ENCODE measurements around the gene ATP23. TPM values are rescaled to one million over a fixed set of nuclear protein-coding genes. Genes with fewer than 3 reads are reported as not detected.

Gene ATP23
- polyA plus RNA-seq, 1 donor (not counting 4 experiments of a cell fraction or from before 2014, with no cell fraction given), result 12.2 TPM

DNA sequence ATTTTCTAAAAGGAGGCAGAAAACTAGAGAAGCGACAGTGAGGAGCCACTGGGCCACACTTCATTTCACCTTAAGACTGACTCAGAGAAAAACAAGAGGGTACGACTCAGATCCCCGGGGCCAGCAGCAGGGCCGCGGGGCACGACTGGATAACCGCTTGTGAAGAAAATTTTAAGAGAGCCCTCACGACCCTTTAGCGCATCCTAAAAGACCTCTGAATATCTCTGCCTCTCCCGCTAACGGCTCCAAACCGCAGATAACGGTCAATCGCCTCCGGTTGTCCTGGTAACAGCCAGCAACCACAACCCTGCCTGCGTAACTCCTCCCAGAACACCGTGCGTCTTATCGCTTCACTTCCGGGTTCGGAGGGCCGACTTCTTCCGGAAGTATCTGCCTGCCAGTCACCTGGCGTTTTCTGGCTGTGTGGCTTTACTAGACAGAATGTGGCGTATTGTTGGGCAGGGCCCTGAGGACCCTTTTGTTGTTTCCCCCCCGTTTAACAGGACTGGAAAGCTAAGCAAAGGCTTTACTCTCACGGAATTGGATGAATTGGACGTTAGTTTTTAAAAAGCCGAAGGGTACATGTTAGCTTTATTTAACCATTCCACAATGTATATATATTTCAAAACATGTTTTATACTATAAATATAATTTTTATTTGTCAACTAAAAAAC is 5.4 kb upstream of the ATP23 start:
- no peaks in the 10 kb centered on the region for H3K79me2 ChIP-seq (ENCODE audit: control insufficient read depth, insufficient read depth, low read length)
- FAIRE-seq (peak; percentile 85), DNase-seq (ENCODE audit: low read depth, low spot score) (peak; percentile 21)
- H3K9ac ChIP-seq (ENCODE audit: control insufficient read depth, extremely low read depth, insufficient read depth, low read length), result peak overlapping the region; percentile 67
- peak overlapping the region; percentile 53 for H3K27ac ChIP-seq (ENCODE audit: control insufficient read depth, insufficient read depth, low read length)
- H3K4me2 ChIP-seq (ENCODE audit: control insufficient read depth, extremely low read depth, insufficient read depth, low read depth, low read length), result peak overlapping the region; percentile 69
- peaks cover 10% of the 10 kb centered on the region for H3K4me1 ChIP-seq (ENCODE audit: control insufficient read depth, extremely low read depth, insufficient read depth, low read length)
- TF ChIP-seq, protein P1, sequence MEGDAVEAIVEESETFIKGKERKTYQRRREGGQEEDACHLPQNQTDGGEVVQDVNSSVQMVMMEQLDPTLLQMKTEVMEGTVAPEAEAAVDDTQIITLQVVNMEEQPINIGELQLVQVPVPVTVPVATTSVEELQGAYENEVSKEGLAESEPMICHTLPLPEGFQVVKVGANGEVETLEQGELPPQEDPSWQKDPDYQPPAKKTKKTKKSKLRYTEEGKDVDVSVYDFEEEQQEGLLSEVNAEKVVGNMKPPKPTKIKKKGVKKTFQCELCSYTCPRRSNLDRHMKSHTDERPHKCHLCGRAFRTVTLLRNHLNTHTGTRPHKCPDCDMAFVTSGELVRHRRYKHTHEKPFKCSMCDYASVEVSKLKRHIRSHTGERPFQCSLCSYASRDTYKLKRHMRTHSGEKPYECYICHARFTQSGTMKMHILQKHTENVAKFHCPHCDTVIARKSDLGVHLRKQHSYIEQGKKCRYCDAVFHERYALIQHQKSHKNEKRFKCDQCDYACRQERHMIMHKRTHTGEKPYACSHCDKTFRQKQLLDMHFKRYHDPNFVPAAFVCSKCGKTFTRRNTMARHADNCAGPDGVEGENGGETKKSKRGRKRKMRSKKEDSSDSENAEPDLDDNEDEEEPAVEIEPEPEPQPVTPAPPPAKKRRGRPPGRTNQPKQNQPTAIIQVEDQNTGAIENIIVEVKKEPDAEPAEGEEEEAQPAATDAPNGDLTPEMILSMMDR (optimal IDR thresholded peaks at IDR 0.05 in 1 of 3, IDR thresholded peaks at IDR 0.05 in 1 of 3, conservative IDR thresholded peaks at IDR 0.05 in 1 of 3; ENCODE audit: extremely low read depth in 1 of 3, insufficient read depth in 2 of 3, low read length in 3 of 3), result no peak
- no peak for TF ChIP-seq EZH2 (IDR thresholded peaks at IDR 0.05; ENCODE audit: low read length)
- H2AFZ ChIP-seq (ENCODE audit: control insufficient read depth, low read length), result peak overlapping the region; percentile 80
- no peaks in the 10 kb centered on the region for H3K36me3 ChIP-seq (ENCODE audit: control insufficient read depth in 2 of 2, extremely low read depth in 1 of 2, insufficient read depth in 2 of 2, low read length in 2 of 2)
- peak overlapping the region; percentile 50 to 80 (median 75) for H3K4me3 ChIP-seq (ENCODE audit: control insufficient read depth in 2 of 3, extremely low read depth in 1 of 3, insufficient read depth in 2 of 3, low read depth in 1 of 3, low read length in 3 of 3)
- dilution Hi-C loops (cut with MboI; ENCODE audit: extremely low pct_ligation_motif_present, low sequenced_read_pairs), result no loop called here
- no peaks in the 10 kb centered on the region for H3K27me3 ChIP-seq (ENCODE audit: control insufficient read depth, extremely low read depth, insufficient read depth, low read length)
- H4K20me1 ChIP-seq (ENCODE audit: control insufficient read depth, extremely low read depth, insufficient read depth, low read length), result no peaks in the 10 kb centered on the region
- no peaks in the 10 kb centered on the region for H3K9me3 ChIP-seq (ENCODE audit: control insufficient read depth, low read depth, low read length)
- no peaks in the 10 kb centered on the region for H3K9me1 ChIP-seq (ENCODE audit: control insufficient read depth, extremely low read depth, insufficient read depth, low read length)

DNA sequence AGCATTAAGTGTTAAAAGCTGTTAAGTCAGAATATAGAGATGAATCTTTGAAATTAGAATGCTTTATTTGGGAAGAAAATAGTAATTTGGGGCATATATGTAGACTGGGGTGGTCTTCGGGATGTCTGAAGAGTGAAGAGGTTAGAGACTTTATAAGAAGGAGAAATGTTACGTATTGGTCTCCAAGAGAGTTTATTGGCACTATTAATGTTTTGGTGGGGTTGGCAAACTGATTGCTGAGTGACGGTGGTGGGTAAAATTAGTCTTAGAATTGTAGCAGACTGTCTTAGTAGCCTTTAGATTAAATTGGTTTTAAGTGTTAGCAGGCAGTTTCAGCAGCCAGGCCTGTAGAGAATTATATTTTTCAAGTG is 4.9 kb upstream of the ATP23 start:
- Histone ChIP-seq H3K4me2 (ENCODE audit: control insufficient read depth, extremely low read depth, insufficient read depth, low read depth, low read length) (peak overlapping the region; percentile 69), H3K27me3 (ENCODE audit: control insufficient read depth, extremely low read depth, insufficient read depth, low read length) (no peaks in the 10 kb centered on the region), H3K9me3 (ENCODE audit: control insufficient read depth, low read depth, low read length) (no peaks in the 10 kb centered on the region), H2AFZ (ENCODE audit: control insufficient read depth, low read length) (peak overlapping the region; percentile 80), H3K27ac (ENCODE audit: control insufficient read depth, insufficient read depth, low read length) (peak overlapping the region; percentile 53), H3K9me1 (ENCODE audit: control insufficient read depth, extremely low read depth, insufficient read depth, low read length) (no peaks in the 10 kb centered on the region), H4K20me1 (ENCODE audit: control insufficient read depth, extremely low read depth, insufficient read depth, low read length) (no peaks in the 10 kb centered on the region), H3K79me2 (ENCODE audit: control insufficient read depth, insufficient read depth, low read length) (no peaks in the 10 kb centered on the region), H3K36me3 (ENCODE audit: control insufficient read depth in 2 of 2, extremely low read depth in 1 of 2, insufficient read depth in 2 of 2, low read length in 2 of 2) (no peaks in the 10 kb centered on the region), H3K4me3 (ENCODE audit: control insufficient read depth in 2 of 3, extremely low read depth in 1 of 3, insufficient read depth in 2 of 3, low read depth in 1 of 3, low read length in 3 of 3) (peak overlapping the region; percentile 50 to 80 (median 75)), H3K9ac (ENCODE audit: control insufficient read depth, extremely low read depth, insufficient read depth, low read length) (peak overlapping the region; percentile 67), H3K4me1 (ENCODE audit: control insufficient read depth, extremely low read depth, insufficient read depth, low read length) (peaks cover 11% of the 10 kb centered on the region)
- no peak for DNase-seq (ENCODE audit: low read depth, low spot score)
- TF ChIP-seq, protein P1 (optimal IDR thresholded peaks at IDR 0.05 in 1 of 3, IDR thresholded peaks at IDR 0.05 in 1 of 3, conservative IDR thresholded peaks at IDR 0.05 in 1 of 3; ENCODE audit: extremely low read depth in 1 of 3, insufficient read depth in 2 of 3, low read length in 3 of 3), result no peak
- TF ChIP-seq EZH2 (IDR thresholded peaks at IDR 0.05; ENCODE audit: low read length), result no peak
- dilution Hi-C loops (cut with MboI; ENCODE audit: extremely low pct_ligation_motif_present, low sequenced_read_pairs), result no loop called here
- no peak for FAIRE-seq

Data from keratinocyte (primary cell).